22Rv1 (cell line): ENCODE measurements around the gene OLFML3.

Experiments used
- ZFX ChIP-seq: fragments of 450-650 bp; IDR thresholded peaks from 2 replicates; pipeline ENCODE4 v1.6.1; 2017; ENCODE audit warnings: antibody characterized with exemption, borderline replicate concordance
- TF ChIP-seq, protein P1 (sequence below): fragments of 450-650 bp; IDR thresholded peaks from 2 replicates; pipeline ENCODE4 v1.5.1; 2017; ENCODE audit warnings: mild to moderate bottlenecking

DNA sequence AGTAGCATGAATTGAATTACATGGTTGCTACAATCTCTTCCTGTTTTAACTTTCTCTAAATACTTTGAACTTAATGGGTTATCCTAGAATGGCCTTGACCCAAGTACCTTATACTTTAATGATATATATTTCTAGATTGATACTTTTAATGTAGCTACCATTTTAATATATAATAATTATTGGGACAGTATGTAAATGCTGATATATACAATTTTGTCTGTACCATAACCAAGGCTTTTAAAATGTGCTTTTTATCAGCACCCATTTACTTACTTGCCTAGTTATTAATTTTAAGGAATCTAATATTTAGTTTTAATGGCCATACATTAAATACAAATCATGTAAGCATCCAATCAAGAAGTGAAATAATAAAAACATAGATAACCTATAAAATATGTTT lies 36.7 kb upstream of the OLFML3 start:
- TF ChIP-seq, protein P1, sequence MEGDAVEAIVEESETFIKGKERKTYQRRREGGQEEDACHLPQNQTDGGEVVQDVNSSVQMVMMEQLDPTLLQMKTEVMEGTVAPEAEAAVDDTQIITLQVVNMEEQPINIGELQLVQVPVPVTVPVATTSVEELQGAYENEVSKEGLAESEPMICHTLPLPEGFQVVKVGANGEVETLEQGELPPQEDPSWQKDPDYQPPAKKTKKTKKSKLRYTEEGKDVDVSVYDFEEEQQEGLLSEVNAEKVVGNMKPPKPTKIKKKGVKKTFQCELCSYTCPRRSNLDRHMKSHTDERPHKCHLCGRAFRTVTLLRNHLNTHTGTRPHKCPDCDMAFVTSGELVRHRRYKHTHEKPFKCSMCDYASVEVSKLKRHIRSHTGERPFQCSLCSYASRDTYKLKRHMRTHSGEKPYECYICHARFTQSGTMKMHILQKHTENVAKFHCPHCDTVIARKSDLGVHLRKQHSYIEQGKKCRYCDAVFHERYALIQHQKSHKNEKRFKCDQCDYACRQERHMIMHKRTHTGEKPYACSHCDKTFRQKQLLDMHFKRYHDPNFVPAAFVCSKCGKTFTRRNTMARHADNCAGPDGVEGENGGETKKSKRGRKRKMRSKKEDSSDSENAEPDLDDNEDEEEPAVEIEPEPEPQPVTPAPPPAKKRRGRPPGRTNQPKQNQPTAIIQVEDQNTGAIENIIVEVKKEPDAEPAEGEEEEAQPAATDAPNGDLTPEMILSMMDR = no peak
- no peak for TF ChIP-seq ZFX
